Choroid plexus epithelial cell (primary cell): ENCODE results near the gene WASHC3.

Experiments used
- DNase-seq: peaks from one replicate; pipeline ENCODE4 v3.0.0-alpha.2; 2010; ENCODE audit warnings: low read depth
- H3K4me3 ChIP-seq: 2 replicates; pipeline ENCODE4 v1.5.1; 2011; ENCODE audit warnings: low read depth, mild to moderate bottlenecking, control low read depth, low read length, moderate library complexity
- TF ChIP-seq, protein P1 (sequence below): conservative IDR thresholded peaks from 2 replicates; pipeline ENCODE4 v1.5.1; 2011; ENCODE audit warnings: low read depth, mild to moderate bottlenecking, control low read depth, inconsistent platforms, low read length, moderate library complexity

WASHC3 gene

GRCh38 chr12:102050660-102051430 lies 10.9 kb downstream of the WASHC3 start:
- DNase-seq = no peak
- H3K4me3 ChIP-seq = no peak overlapping the region
- TF ChIP-seq, protein P1, sequence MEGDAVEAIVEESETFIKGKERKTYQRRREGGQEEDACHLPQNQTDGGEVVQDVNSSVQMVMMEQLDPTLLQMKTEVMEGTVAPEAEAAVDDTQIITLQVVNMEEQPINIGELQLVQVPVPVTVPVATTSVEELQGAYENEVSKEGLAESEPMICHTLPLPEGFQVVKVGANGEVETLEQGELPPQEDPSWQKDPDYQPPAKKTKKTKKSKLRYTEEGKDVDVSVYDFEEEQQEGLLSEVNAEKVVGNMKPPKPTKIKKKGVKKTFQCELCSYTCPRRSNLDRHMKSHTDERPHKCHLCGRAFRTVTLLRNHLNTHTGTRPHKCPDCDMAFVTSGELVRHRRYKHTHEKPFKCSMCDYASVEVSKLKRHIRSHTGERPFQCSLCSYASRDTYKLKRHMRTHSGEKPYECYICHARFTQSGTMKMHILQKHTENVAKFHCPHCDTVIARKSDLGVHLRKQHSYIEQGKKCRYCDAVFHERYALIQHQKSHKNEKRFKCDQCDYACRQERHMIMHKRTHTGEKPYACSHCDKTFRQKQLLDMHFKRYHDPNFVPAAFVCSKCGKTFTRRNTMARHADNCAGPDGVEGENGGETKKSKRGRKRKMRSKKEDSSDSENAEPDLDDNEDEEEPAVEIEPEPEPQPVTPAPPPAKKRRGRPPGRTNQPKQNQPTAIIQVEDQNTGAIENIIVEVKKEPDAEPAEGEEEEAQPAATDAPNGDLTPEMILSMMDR = no peak

DNA sequence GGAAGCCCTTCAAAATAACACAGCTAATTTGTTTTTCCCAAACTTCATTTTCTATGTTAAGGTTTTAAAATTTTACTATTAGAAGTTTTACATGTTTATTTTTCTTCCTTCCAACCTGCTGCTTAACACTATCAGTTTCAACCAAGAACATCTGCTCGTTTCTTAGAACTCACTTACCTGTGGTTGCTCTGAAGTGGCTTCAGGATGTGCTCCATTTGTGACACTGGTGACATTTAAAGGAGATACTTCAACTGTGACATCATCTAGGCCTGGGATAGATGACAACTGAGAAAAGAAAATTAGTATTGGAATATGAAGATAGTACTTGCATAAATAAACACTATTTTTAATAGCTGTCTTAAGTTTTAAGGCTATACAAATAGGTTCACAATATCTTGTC lies 17.9 kb downstream of the WASHC3 start:
- H3K4me3 ChIP-seq = no peak overlapping the region
- TF ChIP-seq, protein P1 = no peak
- no peak for DNase-seq

DNA sequence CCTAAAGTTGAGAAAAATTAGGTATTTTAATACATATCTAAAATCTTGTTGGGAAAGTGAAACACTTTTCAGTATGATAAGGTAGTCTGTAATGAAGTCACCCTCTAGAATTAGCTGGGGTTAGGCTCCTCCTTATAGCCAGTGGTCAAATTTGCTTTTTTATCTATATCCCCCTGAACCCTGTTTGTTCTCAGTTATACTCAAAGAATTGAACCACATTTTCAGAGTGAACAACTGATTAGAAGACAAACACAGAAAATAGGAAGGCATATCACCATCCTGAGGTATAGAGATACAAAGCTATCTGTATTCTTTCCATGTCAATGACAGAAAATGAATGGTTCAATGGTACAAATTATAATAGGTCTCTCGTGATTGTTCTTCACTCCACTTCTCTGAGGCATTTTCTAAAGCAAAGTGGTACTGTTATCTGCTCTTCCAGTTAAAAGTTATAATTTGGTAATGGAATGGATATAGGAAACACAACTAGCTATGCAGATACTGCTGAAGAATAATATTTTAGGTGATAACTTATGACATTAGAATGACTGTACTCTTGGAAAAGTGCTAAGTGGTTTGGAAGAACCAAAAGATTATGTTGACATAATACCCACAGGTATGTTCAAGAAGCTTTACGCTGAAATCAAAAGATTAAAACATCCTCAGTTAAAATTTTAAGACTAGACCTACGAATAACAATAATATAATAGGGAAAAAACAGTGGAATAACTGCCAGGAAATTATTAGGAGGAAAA lies 27.6 kb downstream of the WASHC3 start:
- peak; percentile 24 for DNase-seq

DNA sequence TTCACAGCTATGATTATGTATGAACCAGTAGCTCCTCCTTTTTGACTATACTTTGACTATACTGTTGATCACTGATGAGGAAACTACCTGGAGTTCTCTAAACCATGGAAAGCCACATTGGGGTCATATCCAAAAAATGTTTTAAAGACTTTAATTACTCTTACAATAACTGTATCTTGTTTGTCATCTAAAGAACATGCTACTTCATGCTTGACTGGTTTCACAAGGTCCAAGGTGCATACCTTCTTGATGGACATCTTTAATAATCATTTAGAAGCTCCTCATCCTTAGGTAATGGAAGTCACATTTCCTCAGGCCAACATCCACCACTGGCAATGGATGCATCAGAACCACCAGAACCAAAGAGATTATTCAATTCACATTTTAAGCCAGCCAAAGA lies 29.9 kb downstream of the WASHC3 start:
- TF ChIP-seq, protein P1 = no peak
- DNase-seq = no peak

More for the DNA sequence above, 27.6 kb downstream of the WASHC3 start:
- H3K4me3 ChIP-seq = no peak overlapping the region
- TF ChIP-seq, protein P1 = no peak

DNA sequence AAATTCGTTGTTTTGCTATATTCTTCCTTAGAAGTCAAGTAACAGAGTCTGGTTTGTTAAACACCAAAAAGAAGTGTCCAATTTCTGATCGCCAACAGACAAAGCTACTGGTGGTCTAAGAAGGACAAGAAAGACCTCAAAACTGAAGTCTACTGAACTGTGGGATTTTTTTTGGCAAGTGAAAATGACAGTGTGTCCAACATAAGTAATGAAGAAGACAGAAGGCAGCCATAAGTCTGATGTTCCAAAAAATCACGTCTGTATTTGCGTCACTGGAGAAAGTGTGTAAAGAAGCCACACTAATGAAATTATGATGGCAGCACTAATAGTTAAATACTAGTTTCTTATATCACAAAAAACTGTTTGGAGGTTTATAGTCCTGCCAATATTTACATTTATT lies 32.6 kb downstream of the WASHC3 start:
- TF ChIP-seq, protein P1 = no peak
- no peak for DNase-seq
- no peak overlapping the region for H3K4me3 ChIP-seq

More for the DNA sequence above, 29.9 kb downstream of the WASHC3 start:
- H3K4me3 ChIP-seq = no peak overlapping the region

- TF ChIP-seq, protein P1 = peak; percentile 9
- DNase-seq = no peak
- no peak overlapping the region for H3K4me3 ChIP-seq
Measured at GRCh38 chr12:102026728-102027127, 35.1 kb downstream of the WASHC3 start.
